H1 (cell line): Measurements from ENCODE around the gene AURKAIP1. TPM values are rescaled to one million over a fixed set of nuclear protein-coding genes. Genes with fewer than 3 reads are reported as not detected.

ENCODE experiments used
- CTBP2 ChIP-seq: IDR thresholded peaks from 2 replicates; pipeline ENCODE4 v1.7.0; 2011; ENCODE audit warnings: borderline replicate concordance, mild to moderate bottlenecking, moderate library complexity, mixed read lengths, low read length; ENCODE audit not compliant: insufficient read depth, insufficient read length
- E2F6 ChIP-seq: IDR thresholded peaks from 2 replicates; pipeline ENCODE4 v1.6.1; 2012; ENCODE audit warnings: inconsistent platforms
- EZH2 ChIP-seq: fragments of 200-600 bp; sonication (generic); IDR thresholded peaks from 2 replicates; pipeline ENCODE4 v1.7.1; 2012; ENCODE audit warnings: low read depth, mild to moderate bottlenecking, moderate library complexity, low read length, inconsistent platforms; ENCODE audit not compliant: severe bottlenecking
- KDM4A ChIP-seq: IDR thresholded peaks from one replicate; pipeline ENCODE4 v1.7.1; 2012; ENCODE audit warnings: low read depth, mild to moderate bottlenecking, moderate library complexity, low read length, inconsistent platforms; ENCODE audit not compliant: severe bottlenecking
- NRF1 ChIP-seq: IDR thresholded peaks from 2 replicates; pipeline ENCODE4 v1.6.1; 2011; ENCODE audit warnings: mild to moderate bottlenecking, low read depth, low read length, improper control_type of control experiment
- POLR2A ChIP-seq, 2 experiments: IDR thresholded peaks; 1 replicate in 1 of 2; 2 replicates in 1 of 2; pipeline ENCODE4 v1.6.1; 2011; ENCODE audit warnings: low read depth in 2 of 2, low read length in 2 of 2, mild to moderate bottlenecking in 2 of 2; ENCODE audit errors: control extremely low read depth in 1 of 2
- POLR2AphosphoS5 ChIP-seq: IDR thresholded peaks from 2 replicates; pipeline ENCODE4 v1.6.1; 2011; ENCODE audit warnings: low read depth, low read length
- RBBP5 ChIP-seq: IDR thresholded peaks from 2 replicates; pipeline ENCODE4 v1.7.1; 2012; ENCODE audit warnings: low read depth, mild to moderate bottlenecking, inconsistent platforms, low read length, moderate library complexity, borderline replicate concordance
- SP4 ChIP-seq: IDR thresholded peaks from 2 replicates; pipeline ENCODE4 v1.6.1; 2012; ENCODE audit warnings: low read length, inconsistent platforms
- SUZ12 ChIP-seq: fragments of 200-600 bp; sonication (generic); IDR thresholded peaks from 2 replicates; pipeline ENCODE4 v1.6.1; 2012; ENCODE audit warnings: mild to moderate bottlenecking, inconsistent platforms, low read length, moderate library complexity, mixed read lengths
- TAF1 ChIP-seq: IDR thresholded peaks from 2 replicates; pipeline ENCODE4 v1.6.1; 2011; ENCODE audit warnings: mild to moderate bottlenecking, low read depth, low read length
- ZNF274 ChIP-seq: IDR thresholded peaks from 2 replicates; pipeline ENCODE4 v1.7.0; 2012; ENCODE audit warnings: low read length, borderline replicate concordance; ENCODE audit errors: extremely low read depth
- polyA plus RNA-seq, 7 experiments: library from polyadenylated mRNA; depleted of rRNA in 3 of 7; stranded (reverse) in 5 of 7; unstranded in 2 of 7; fragments of >200 nt in 5 of 7; fragments of 200-250 nt in 2 of 7; gene quantifications; 1 replicate in 5 of 7; 2 replicates in 1 of 7; 4 replicates in 1 of 7; pipeline versions ENCODE4 v1.2.1 to v1.2.3, GENCODE V29; 2011 to 2013; ENCODE audit warnings: missing spikeins in 2 of 7, mixed read lengths in 2 of 7
- total RNA-seq: library from RNA; stranded (reverse); fragmentation: NEBNext Ultra II Directional; extraction: Animal tissue kit (Norgen Biotek cat#: 25700); gene quantifications from 2 replicates; pipeline ENCODE4 v1.2.1, GENCODE V29; 2021

The AURKAIP1 gene
- total and polyA plus RNA-seq, 2 of the 8 experiments (the other 6 are each of a cell fraction or from before 2014, with no cell fraction given): 87.8 to 194 TPM

DNA sequence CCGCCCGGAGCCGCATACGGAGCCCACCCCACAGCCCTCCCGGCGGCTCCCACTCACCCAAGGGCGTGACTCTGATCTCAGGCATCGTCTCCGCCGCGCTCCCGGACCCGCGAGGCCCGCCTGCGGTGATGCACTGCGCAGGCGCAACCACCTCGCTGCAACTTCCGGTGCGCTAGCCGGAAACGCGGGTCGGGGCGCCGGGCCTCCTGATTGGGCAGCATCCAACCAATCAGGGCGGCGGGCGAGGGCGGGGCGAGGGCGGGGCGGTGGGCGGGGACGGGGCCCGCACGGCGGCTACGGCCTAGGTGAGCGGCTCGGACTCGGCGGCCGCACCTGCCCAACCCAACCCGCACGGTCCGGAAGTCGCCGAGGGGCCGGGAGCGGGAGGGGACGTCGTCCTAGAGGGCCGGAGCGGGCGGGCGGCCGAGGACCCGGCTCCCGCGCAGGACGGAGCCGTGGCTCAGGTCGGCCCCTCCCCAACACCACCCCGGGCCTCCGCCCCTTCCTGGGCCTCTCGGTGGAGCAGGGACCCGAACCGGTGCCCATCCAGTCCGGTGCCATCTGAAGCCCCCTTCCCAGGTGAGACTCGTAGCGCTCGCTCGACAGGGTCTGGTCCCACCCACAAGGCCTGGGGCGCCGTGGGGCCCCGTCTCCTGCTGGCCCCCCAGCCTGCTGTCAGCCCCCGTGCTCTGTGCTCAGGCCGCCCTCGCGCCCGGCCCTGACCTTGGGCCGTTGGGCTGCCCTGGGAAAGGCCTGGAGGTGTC, 50.3 kb downstream of the AURKAIP1 start, which contains the start of the genes CPTP and INTS11 (continued):
- no peak for TF ChIP-seq EZH2
- TF ChIP-seq RBBP5: 0 out of 2 replicates have a peak, but pooled peaks have one; percentile 52
- TF ChIP-seq SP4: no peak
- TF ChIP-seq SUZ12: no peak
- peak; percentile 87 for TF ChIP-seq KDM4A
- peak in 1 of 2 experiments; percentile 74; a peak in 2 of 3 replicates for TF ChIP-seq POLR2A (IDR thresholded peaks at IDR 0.05; ENCODE audit: control extremely low read depth in 1 of 2, low read depth in 2 of 2, low read length in 2 of 2)
- TF ChIP-seq E2F6: 0 out of 2 replicates have a peak, but pooled peaks have one; percentile 32
- no peak for TF ChIP-seq CTBP2
- TF ChIP-seq NRF1: peak; percentile 85
- peak; percentile 64; the same call in 1 of the 2 replicates for TF ChIP-seq TAF1
- peak; percentile 73; the same call in 1 of the 2 replicates for TF ChIP-seq POLR2AphosphoS5
- no peak for TF ChIP-seq ZNF274
